ENCODE data around the gene LYG1. TPM values are rescaled to one million over a fixed set of nuclear protein-coding genes. Genes with fewer than 3 reads are reported as not detected.

The LYG1 gene
- total RNA-seq, 1 experiment from 2014 or later: 3.8 TPM

GRCh38 chr2:99285526-99285925, 15.5 kb downstream of the LYG1 start:
- intact Hi-C loops (cut with micrococcal nuclease): no loop called here
- Histone ChIP-seq H3K9me3 (ENCODE audit: control insufficient read depth in 1 of 2, insufficient read depth in 1 of 2, low read depth in 1 of 2, low read length in 2 of 2) (no peaks in the 10 kb centered on the region), H2AFZ (ENCODE audit: low read depth, low read length, poor library complexity, severe bottlenecking) (no peak overlapping the region), H3K27me3 (ENCODE audit: insufficient read depth, low read length) (no peaks in the 10 kb centered on the region), H3K9me2 (ENCODE audit: insufficient read depth) (no peaks in the 10 kb centered on the region), H3K27ac (ENCODE audit: low read depth, low read length) (no peak overlapping the region), H4K20me1 (ENCODE audit: insufficient read depth) (no peaks in the 10 kb centered on the region), H3K4me3 (replicated peaks in 1 of 2; ENCODE audit: low read depth in 1 of 2, low read length in 2 of 2) (no peak overlapping the region), H3K79me2 (ENCODE audit: insufficient read depth, low read length) (no peaks in the 10 kb centered on the region), H3K36me3 (ENCODE audit: control insufficient read depth in 1 of 2, insufficient read depth in 2 of 2, low read length in 2 of 2) (peaks cover 9 to 10% of the 10 kb centered on the region in 2 experiments), H3K4me1 (ENCODE audit: control insufficient read depth in 1 of 2, insufficient read depth in 2 of 2, low read length in 2 of 2) (no peaks in the 10 kb centered on the region), H3K4me2 (ENCODE audit: low read length) (no peak overlapping the region), H3K9ac (ENCODE audit: low read length) (no peak overlapping the region)
- no peak for DNase-seq (ENCODE audit: low read depth, low spot score)
- ChIA-PET POLR2A (no interaction called here), CTCF (no interaction called here), RAD21 (ENCODE audit: low non-redundant PET in 1 of 2, low total read pairs in 2 of 2, uncharacterized antibody in 2 of 2, unreplicated experiment in 2 of 2) (no interaction called here)
- no TSS peak for BruUV-seq (replicated peaks)
- no peak for ATAC-seq
- no peak for TF ChIP-seq POLR2A (IDR thresholded peaks at IDR 0.05; ENCODE audit: borderline replicate concordance, extremely low read depth, insufficient read depth, insufficient read length)
- TF ChIP-seq, protein P1, sequence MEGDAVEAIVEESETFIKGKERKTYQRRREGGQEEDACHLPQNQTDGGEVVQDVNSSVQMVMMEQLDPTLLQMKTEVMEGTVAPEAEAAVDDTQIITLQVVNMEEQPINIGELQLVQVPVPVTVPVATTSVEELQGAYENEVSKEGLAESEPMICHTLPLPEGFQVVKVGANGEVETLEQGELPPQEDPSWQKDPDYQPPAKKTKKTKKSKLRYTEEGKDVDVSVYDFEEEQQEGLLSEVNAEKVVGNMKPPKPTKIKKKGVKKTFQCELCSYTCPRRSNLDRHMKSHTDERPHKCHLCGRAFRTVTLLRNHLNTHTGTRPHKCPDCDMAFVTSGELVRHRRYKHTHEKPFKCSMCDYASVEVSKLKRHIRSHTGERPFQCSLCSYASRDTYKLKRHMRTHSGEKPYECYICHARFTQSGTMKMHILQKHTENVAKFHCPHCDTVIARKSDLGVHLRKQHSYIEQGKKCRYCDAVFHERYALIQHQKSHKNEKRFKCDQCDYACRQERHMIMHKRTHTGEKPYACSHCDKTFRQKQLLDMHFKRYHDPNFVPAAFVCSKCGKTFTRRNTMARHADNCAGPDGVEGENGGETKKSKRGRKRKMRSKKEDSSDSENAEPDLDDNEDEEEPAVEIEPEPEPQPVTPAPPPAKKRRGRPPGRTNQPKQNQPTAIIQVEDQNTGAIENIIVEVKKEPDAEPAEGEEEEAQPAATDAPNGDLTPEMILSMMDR (IDR thresholded peaks at IDR 0.05 in 2 of 3, conservative IDR thresholded peaks at IDR 0.05 in 1 of 3; ENCODE audit: borderline replicate concordance in 1 of 3, insufficient read depth in 1 of 3, low read depth in 2 of 3, low read length in 2 of 3): no peak
- TF ChIP-seq FOSL1 (IDR thresholded peaks at IDR 0.05; ENCODE audit: low read depth): no peak
- TF ChIP-seq ELF1 (IDR thresholded peaks at IDR 0.05; ENCODE audit: borderline replicate concordance, low read depth): no peak
- no peak for TF ChIP-seq SRF (IDR thresholded peaks at IDR 0.05; ENCODE audit: low read depth)
- no peak for TF ChIP-seq REST (IDR thresholded peaks at IDR 0.05; ENCODE audit: low read depth)
- no peak for TF ChIP-seq TCF7L2 (IDR thresholded peaks at IDR 0.05; ENCODE audit: borderline replicate concordance, extremely low read depth, insufficient read depth, insufficient read length)
- TF ChIP-seq RAD21 (IDR thresholded peaks at IDR 0.05; ENCODE audit: low read depth): no peak
- TF ChIP-seq, protein P2, sequence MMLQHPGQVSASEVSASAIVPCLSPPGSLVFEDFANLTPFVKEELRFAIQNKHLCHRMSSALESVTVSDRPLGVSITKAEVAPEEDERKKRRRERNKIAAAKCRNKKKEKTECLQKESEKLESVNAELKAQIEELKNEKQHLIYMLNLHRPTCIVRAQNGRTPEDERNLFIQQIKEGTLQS (IDR thresholded peaks at IDR 0.05): no peak
- TF ChIP-seq SP1 (IDR thresholded peaks at IDR 0.05; ENCODE audit: low read depth): no peak
- TF ChIP-seq CBX3 (IDR thresholded peaks at IDR 0.05; ENCODE audit: low read depth): no peak

Data from HCT116 (cell line).